CD1c-positive myeloid dendritic cell (primary cell): ENCODE measurements around the gene C17orf58.
"Not testable (repeated sequence)": the region's sequence is repeated elsewhere in the genome, so short reads cannot be mapped to it uniquely, and the experiment has no call there.

Source experiments
- DNase-seq: peaks from one replicate; pipeline ENCODE4 v3.0.0-alpha.2; 2016; ENCODE audit errors: extremely low spot score

The C17orf58 gene

GRCh38 chr17:67996301-67997171, at the start of gene C17orf58:
Gene C17orf58, minus strand, starts transcription at chr17:67996469. Its CDS starts 271 bp downstream, at chr17:67996198.
- peak; percentile 79 for DNase-seq

- DNase-seq, result peak; percentile 16
These were observed 40.3 kb upstream of the C17orf58 start for GRCh38 chr17:68036304-68037147.

DNA sequence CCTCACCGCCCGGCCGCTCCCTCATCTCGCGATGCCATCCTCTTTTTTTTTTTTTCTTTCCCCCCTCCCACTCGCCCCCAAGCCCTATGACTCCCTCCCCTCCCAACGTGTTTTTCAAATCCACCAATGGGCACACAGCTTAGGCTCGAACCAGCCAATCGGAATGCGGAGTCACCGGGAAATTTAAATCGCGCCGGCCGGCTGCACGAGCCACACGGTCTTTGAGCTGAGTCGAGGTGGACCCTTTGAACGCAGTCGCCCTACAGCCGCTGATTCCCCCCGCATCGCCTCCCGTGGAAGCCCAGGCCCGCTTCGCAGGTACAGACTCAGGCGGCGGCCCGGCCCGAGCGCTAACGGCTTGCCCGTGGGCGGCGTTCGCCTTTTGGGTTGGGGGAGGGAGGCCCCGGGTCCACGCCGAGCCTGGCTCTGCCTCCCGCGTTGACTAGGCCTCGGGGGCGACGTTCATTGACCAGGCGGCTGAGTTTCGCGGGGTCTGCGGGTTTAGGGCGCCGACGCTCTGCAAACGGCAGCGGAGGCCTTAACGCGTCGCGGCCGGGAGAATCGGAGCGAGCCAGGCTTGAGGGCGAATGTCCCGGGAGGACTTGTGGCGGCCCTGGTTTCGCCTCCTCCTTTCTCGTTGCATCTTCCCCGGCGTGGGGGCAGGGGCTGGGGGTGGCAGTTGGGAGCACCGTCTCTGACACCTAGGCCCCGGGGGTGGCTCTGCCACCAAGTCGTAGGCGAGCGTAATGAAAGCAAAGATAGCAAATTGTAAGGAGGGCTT, 39.4 kb upstream of the C17orf58 start, which contains the start of gene KPNA2:
KPNA2 (plus strand) TSS at position 213 of the 781 bp plus-strand sequence. CDS start 1,398 bp downstream, outside the sequence.
- DNase-seq, result peak; percentile 98

- no peak for DNase-seq
These were observed 38.9 kb upstream of the C17orf58 start for GRCh38 chr17:68035131-68035522.

DNA sequence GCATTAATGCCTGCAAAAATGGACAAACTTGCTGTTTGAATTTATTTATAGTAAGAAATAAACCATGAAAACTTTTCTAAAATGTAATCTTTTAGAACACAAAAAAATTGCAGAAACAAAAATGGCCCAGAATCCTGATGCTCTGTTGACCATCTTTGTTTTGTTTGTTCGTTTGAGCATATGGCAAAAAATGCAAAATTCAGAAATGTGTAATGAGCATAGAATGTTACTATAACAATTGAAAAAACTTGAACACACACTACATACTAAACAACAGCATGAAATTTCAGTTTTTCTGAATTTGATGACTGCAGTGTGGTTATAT, 38.1 kb upstream of the C17orf58 start:
- no peak for DNase-seq

DNA sequence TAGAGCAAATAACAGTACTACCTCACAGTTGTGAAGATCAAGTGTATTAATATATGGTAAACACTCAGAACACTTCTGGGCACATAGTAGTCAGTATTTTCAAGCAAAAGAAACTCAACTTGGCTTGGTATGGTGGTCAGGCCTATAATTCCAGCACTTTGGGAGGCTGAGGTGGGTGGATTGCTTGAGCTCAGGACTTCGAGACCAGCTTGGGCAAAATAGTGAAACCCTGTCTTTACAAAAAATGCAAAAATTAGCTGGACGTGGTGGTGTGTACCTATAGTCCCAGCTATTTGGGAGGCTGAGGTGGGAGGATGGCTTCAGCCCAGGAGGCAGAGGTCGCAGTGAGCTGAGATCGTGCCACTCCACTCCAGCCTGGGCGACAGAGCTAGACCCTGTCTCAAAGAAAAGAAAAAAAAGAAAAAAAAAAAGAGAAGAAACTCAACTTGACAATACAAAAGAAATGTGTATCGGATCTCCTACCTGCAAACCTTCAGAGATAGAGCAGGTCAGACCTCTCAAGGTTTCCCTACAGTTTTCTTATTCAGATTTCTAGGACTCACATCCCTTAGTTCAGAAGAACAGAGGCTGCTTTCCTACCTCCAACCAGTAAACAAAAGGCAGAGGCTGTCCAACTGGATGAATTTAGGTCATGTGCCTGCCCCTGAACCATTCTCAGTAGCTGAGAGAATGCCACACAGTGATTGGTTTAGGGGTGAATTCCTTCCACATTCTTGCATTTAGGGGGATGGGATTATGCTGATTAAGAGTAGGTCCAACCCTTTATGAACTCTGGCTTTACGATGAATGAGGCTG, 37.6 kb upstream of the C17orf58 start:
- DNase-seq, result no peak

GRCh38 chr17:68029512-68030215, 33.4 kb upstream of the C17orf58 start:
- no peak for DNase-seq

- not testable (repeated sequence) for DNase-seq
These were observed 26.3 kb upstream of the C17orf58 start for GRCh38 chr17:68022547-68022946.

DNA sequence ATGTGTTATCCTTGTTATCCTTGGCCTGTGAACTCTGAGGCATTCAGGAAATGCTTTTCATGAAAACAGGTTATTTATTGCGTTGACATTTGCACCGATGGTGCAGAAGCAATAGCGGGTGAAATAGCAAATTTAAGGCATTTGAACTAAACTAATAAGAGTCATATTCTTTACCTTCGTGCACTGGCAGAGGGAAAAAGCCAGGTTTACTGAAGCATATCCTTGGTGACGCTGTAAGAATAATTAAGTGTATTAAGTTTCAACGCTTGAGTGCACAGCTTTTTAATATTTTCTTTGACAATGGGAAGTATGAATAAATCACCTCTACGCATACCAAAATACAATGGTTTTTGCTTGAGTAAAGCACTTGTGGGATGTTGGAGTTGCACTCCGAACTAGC, 25.7 kb upstream of the C17orf58 start:
- DNase-seq, result no peak

GRCh38 chr17:68020791-68021190, 24.5 kb upstream of the C17orf58 start:
- not testable (repeated sequence) for DNase-seq

DNA sequence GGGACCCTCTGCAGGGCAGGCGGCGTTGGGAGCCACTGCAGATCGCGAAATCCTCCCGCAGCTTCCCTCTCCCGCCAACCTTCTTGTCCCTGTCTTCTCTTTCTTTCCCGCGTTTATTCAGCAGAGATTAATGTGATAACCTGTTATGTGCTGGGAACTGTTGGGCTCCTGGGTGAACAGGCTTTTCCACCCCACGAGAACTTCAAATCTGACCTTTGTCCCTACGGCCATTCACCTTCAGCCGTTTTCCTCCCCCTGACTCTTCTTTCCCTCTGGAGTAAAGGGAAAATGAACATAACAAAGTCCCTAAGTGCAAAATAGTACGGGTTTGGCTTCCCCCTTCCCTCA, 24.1 kb upstream of the C17orf58 start:
- no peak for DNase-seq

DNA sequence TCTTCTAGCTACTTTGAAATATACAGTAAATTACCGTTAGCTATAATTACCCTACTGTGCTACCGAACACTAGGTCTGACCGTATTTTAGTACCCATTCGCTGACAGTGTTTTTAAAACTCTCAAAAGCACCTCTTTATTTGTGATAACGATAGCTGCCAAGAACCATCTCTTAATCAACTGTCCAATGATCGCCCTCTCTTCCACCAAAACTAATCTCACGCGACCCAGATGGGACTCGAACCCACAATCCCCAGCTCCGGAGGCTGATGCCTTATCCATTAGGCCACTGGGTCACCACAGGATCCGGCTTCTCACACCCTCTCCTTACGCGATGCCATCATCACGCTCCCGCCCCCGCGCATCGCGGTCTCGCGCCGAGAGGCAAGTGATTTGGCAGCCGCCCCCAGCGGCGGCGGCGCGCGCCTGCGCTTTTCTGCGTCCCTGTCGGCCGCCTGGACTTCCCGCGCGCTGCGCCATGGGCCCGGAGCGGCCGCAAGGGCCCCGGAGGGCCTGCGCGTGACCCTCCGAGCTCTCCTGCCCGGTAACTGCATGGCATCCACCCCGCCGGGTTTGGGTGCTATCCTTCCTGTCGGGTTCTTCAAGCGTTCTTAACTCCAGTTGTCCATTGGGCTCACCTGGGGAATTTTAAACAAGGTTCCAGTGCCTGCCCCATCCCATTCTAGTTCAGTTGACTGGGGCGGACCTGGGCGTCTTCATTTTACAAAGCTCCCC, 23.6 kb upstream of the C17orf58 start:
- peak; percentile 99 for DNase-seq

DNA sequence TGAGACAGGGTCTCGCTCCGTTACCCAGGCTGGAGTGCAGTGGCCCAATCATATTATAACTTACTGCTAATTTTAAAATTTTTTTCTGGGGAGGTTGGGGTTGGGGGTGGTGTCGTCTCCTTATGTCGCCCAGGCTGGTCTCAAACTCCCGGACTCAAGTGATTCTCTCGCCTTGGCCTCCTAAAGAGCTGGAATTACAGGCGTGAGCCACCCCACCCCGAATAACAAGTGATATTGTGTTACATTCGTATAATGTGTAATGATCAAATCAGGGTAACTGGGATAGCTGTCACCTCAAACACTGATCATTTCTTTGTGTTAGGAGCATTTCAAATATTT, 23.0 kb upstream of the C17orf58 start:
- DNase-seq, result no peak

- not testable (repeated sequence) for DNase-seq
These were observed 22.2 kb upstream of the C17orf58 start for GRCh38 chr17:68018493-68018892.

DNA sequence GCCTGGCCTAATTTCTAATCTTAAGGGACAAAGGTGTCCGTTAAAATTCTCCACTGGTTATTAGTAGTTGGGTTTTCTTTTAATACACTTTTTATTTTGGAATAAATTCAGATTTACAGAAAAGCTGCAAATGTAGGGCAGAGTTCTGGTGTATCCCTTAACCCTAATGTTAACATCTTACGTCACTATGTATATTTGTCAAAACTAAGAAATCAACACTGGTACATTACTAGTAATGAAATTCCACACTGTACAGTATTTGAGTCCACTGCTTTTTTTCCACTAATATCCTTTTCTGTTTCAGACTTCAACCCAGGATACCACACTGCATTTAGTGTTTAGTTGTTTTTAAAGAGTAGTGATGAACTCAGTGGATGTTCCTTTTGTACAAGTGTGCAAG, 20.6 kb upstream of the C17orf58 start:
- DNase-seq, result no peak

GRCh38 chr17:68015081-68015723, 18.9 kb upstream of the C17orf58 start:
- DNase-seq, result no peak

DNA sequence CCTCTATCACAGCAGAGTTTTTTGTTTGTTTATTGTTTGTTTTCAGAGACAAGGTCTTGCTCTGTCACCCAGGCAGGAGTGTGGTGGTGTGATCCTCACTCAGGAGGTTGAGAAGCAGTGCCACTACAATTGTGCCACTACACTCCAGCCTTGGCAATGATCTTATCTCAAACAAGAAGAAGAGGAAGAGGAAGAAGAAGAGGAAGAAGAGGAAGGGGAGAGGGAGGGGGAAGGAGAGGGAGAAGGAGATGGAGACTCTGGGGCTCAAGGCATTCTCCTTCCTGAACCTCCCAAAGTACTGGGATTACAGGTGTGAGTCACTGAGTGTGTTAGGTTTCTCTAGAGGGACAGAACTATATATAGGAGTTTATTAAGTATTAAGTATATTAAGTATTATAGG, 17.1 kb upstream of the C17orf58 start:
- no peak for DNase-seq

- DNase-seq, result peak; percentile 76
These were observed 15.0 kb upstream of the C17orf58 start for GRCh38 chr17:68011199-68011665.

DNA sequence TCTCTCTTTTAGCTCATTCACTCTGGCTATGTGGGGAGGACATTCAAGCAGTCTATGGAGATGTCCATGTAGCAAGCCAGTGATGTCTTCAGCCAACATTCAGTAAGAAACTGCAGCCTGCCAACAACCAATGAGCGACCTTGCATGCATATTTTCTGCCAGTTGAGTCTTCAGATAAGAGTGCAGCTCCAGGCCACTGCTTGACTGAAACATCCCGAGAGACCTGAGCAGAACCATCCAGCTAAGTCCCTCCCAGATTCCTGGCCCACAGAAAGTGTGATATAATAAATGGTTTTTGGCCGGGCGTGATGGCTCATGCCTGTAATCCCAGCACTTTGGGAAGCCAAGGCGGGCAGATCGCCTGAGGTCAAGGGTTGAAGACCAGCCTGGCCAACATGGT, 10.5 kb upstream of the C17orf58 start:
- DNase-seq, result no peak
